ENCODE data around the gene GRM4.

- TF ChIP-seq CTCF (IDR thresholded peaks at IDR 0.05; ENCODE audit: low read length) (no peak), EZH2 (optimal IDR thresholded peaks at IDR 0.05; ENCODE audit: low read depth, low read length) (no peak), EZH2phosphoT487 (IDR thresholded peaks at IDR 0.05; ENCODE audit: low read length) (no peak)
Observed at GRCh38 chr6:34057191-34057590, 88.7 kb downstream of the GRM4 start.
